HepG2 (cell line): ENCODE data around the gene TMC4. TPM values are rescaled to one million over a fixed set of nuclear protein-coding genes. Genes with fewer than 3 reads are reported as not detected.
A peak's percentile ranks its signal among the peaks of the same experiment; 100 is the strongest.

Experiments
- ATAC-seq: fragments of 200-7000 bp; cut with Tn5 transposase; 3 replicates; pipeline ENCODE4 v1.9.1; 2020; ENCODE audit warnings: mild to moderate bottlenecking, moderate library complexity
- BruUV-seq: library from RNA; stranded (reverse); fragments of 400-500 nt; replicated peaks from 2 replicates; lab custom pipeline; 2021; lab: Mats Ljungman, UMichigan
- CTCF ChIA-PET: fragments of 300-600 bp; formaldehyde crosslinking; extraction: SDS; loops from one replicate; lab custom pipeline; 2021; ENCODE audit warnings: low total read pairs, inconsistent platforms, low intra/inter-chr PET ratio; lab: Yijun Ruan, JAX
- POLR2A ChIA-PET: fragments of 350-600 bp; sonication (Branson Sonifier 250); formaldehyde crosslinking; loops from one replicate; lab custom pipeline; 2020; ENCODE audit warnings: antibody characterized with exemption, inconsistent platforms; lab: Yijun Ruan, JAX
- DNase-seq: peaks from one replicate; pipeline ENCODE4 v3.0.0-alpha.2; 2015; ENCODE audit warnings: low spot score
- FAIRE-seq: peaks from 3 replicates; lab custom pipeline; 2011; peaks lifted over from hg19 to GRCh38; lab: Jason Lieb, UNC
- H2AFZ ChIP-seq: one replicate; pipeline ENCODE4 v1.6.1; 2011; ENCODE audit warnings: low read length, inconsistent platforms
- H3K27ac ChIP-seq: fragments of 300-600 bp; 3 replicates; pipeline ENCODE4 v1.8.0; 2011; ENCODE audit warnings: mixed run types, mild to moderate bottlenecking, mixed read lengths, low read length, inconsistent platforms; ENCODE audit not compliant: insufficient read depth; ENCODE audit errors: extremely low read length
- H3K27me3 ChIP-seq, 2 experiments: fragments of 200-600 bp in 1 of 2; 2 replicates in 1 of 2; 3 replicates in 1 of 2; pipeline versions ENCODE4 v1.6.0 to v1.8.0; 2011; ENCODE audit warnings: low read length in 2 of 2, mild to moderate bottlenecking in 2 of 2, moderate library complexity in 2 of 2, inconsistent platforms in 1 of 2; ENCODE audit not compliant: insufficient read depth in 2 of 2, control insufficient read depth in 1 of 2
- H3K36me3 ChIP-seq, 2 experiments: fragments of 200-600 bp in 1 of 2; replicated peaks in 1 of 2; 2 replicates in 1 of 2; 3 replicates in 1 of 2; pipeline versions ENCODE4 v1.5.1 to v1.8.0; 2011; ENCODE audit warnings: low read length in 2 of 2, inconsistent platforms in 1 of 2; ENCODE audit not compliant: insufficient read depth in 2 of 2, control insufficient read depth in 1 of 2
- H3K4me1 ChIP-seq: 2 replicates; pipeline ENCODE4 v1.5.1; 2012; ENCODE audit warnings: low read length, inconsistent platforms; ENCODE audit not compliant: insufficient read depth
- H3K4me2 ChIP-seq: 2 replicates; pipeline ENCODE4 v1.6.0; 2011; ENCODE audit warnings: low read depth, low read length, inconsistent platforms
- H3K4me3 ChIP-seq, 3 experiments: fragments of 200-600 bp in 1 of 3; sonication (generic), shearing (Covaris generic) in 1 of 3; replicated peaks in 1 of 3; 2 replicates each; pipeline ENCODE4 v1.5.1; 2011 to 2016; ENCODE audit warnings: low read length in 3 of 3, inconsistent platforms in 2 of 3, low read depth in 2 of 3, mild to moderate bottlenecking in 2 of 3, control low read depth in 1 of 3, mixed read lengths in 1 of 3; ENCODE audit not compliant: insufficient read depth in 1 of 3
- H3K79me2 ChIP-seq: one replicate; pipeline ENCODE4 v1.6.1; 2011; ENCODE audit warnings: low read length, inconsistent platforms; ENCODE audit not compliant: insufficient read depth
- H3K9ac ChIP-seq: 2 replicates; pipeline ENCODE4 v1.6.0; 2011; ENCODE audit warnings: mild to moderate bottlenecking, low read depth, low read length, inconsistent platforms; ENCODE audit not compliant: insufficient read depth
- H3K9me3 ChIP-seq: 2 replicates; pipeline ENCODE4 v1.5.1; 2012; ENCODE audit warnings: mild to moderate bottlenecking, low read length
- H4K20me1 ChIP-seq: 2 replicates; pipeline ENCODE4 v1.6.0; 2011; ENCODE audit warnings: inconsistent platforms, mild to moderate bottlenecking, low read length, moderate library complexity; ENCODE audit not compliant: insufficient read depth
- ASH2L ChIP-seq: fragments of 300-600, 200-600 bp; sonication (generic); IDR thresholded peaks from 2 replicates; pipeline ENCODE4 v1.7.0; 2017; ENCODE audit warnings: low read depth, mild to moderate bottlenecking, moderate library complexity, mixed read lengths, low read length; ENCODE audit not compliant: insufficient read length
- MAZ ChIP-seq, 2 experiments: sonication (generic) in 1 of 2; formaldehyde crosslinking in 1 of 2; IDR thresholded peaks; 2 replicates each; pipeline versions ENCODE4 v1.5.0 to v1.6.1; 2012 to 2020; ENCODE audit warnings: low read depth in 2 of 2, mild to moderate bottlenecking in 2 of 2, borderline replicate concordance in 1 of 2, improper control_type of control experiment in 1 of 2, low read length in 1 of 2, missing genetic modification reagents in 1 of 2, moderate library complexity in 1 of 2
- PHF20 ChIP-seq: sonication (generic); formaldehyde crosslinking; IDR thresholded peaks from 2 replicates; pipeline ENCODE4 v1.5.0; 2020; ENCODE audit warnings: mild to moderate bottlenecking, missing genetic modification reagents
- RBFOX2 ChIP-seq: fragments of 200-400 bp; formaldehyde crosslinking; IDR thresholded peaks from 2 replicates; pipeline ENCODE4 v1.6.1; 2017; ENCODE audit warnings: low read depth, mild to moderate bottlenecking, low read length
- SIX1 ChIP-seq: sonication (generic); formaldehyde crosslinking; IDR thresholded peaks from 2 replicates; pipeline ENCODE4 v1.4.0; 2020; ENCODE audit warnings: missing genetic modification reagents, borderline replicate concordance
- ZC3H13 ChIP-seq: sonication (generic); formaldehyde crosslinking; IDR thresholded peaks from 2 replicates; pipeline ENCODE4 v1.8.1; 2023; ENCODE audit warnings: mild to moderate bottlenecking, missing genetic modification reagents, moderate library complexity
- ZNF879 ChIP-seq: sonication (generic); formaldehyde crosslinking; IDR thresholded peaks from 2 replicates; pipeline ENCODE4 v1.8.1; 2023; ENCODE audit warnings: missing genetic modification reagents
- WGBS: methylation state at CpG from one replicate; pipeline ENCODE4 v1.1.6; 2017; ENCODE audit warnings: low lambda C conversion rate; 5-methylcytosine and 5-hydroxymethylcytosine counted together
- in situ Hi-C: cut with HindIII; loops from 2 replicates; pipeline ENCODE4 v1.10.0; 2017; ENCODE audit warnings: low pct_unique_long_range_greater_than_20kb; ENCODE audit not compliant: extremely low pct_ligation_motif_present
- intact Hi-C: fragments of 100-400 bp; cut with micrococcal nuclease; formaldehyde crosslinking; loops from one replicate; pipeline ENCODE4 v1.10.0; 2022; ENCODE audit not compliant: unreplicated experiment
- polyA plus RNA-seq, 8 experiments: library from polyadenylated mRNA; depleted of rRNA in 3 of 8; stranded (reverse) in 7 of 8; unstranded in 1 of 8; fragments of >200 nt; fragmentation: Illumina TruSeq in 4 of 8; extraction: Trizol in 4 of 8; gene quantifications; 2 replicates each; pipeline versions ENCODE4 v1.2.1 to v1.2.3, GENCODE V29; 2011 to 2016; ENCODE audit warnings: low read depth in 4 of 8, missing spikeins in 1 of 8, mixed read lengths in 1 of 8; ENCODE audit not compliant: insufficient read depth in 1 of 8
- total RNA-seq, 5 experiments: library from RNA; depleted of rRNA; stranded (reverse); fragments of >200 nt; fragmentation: Illumina TruSeq; extraction: Trizol; gene quantifications; 2 replicates each; pipeline ENCODE4 v1.2.3, GENCODE V29; 2016; ENCODE audit warnings: low read depth in 1 of 5
- TF ChIP-seq, protein P1 (sequence below): sonication (generic); formaldehyde crosslinking; IDR thresholded peaks from 2 replicates; pipeline ENCODE4 v1.8.0; 2022; ENCODE audit warnings: low read depth, missing genetic modification reagents

TMC4 gene
- total and polyA plus RNA-seq, 2 of the 13 experiments (the other 11 are each of a cell fraction or from before 2014, with no cell fraction given), result 0.13 to 0.24 TPM

- Histone ChIP-seq H3K27me3 (no peaks in the 10 kb centered on the region), H3K4me1 (peaks cover 92% of the 10 kb centered on the region), H3K9ac (no peak overlapping the region), H3K4me2 (no peak overlapping the region), H3K27ac (peak overlapping the region; percentile 80), H3K79me2 (peaks cover 35% of the 10 kb centered on the region), H2AFZ (no peak overlapping the region), H3K36me3 (peaks cover 20 to 53% of the 10 kb centered on the region in 2 experiments), H3K9me3 (no peaks in the 10 kb centered on the region), H3K4me3 (no peak overlapping the region), H4K20me1 (peaks cover 66% of the 10 kb centered on the region)
- BruUV-seq, result no TSS peak
- intact Hi-C loops (no loop called here), in situ Hi-C loops (no loop called here)
- DNase-seq (no peak), FAIRE-seq (no peak), ATAC-seq (no peak)
- TF ChIP-seq ZC3H13 (CRISPR knock-in tag) (0 out of 2 replicates have a peak, but pooled peaks have one; percentile 3), SIX1 (CRISPR knock-in tag) (no peak), PHF20 (no peak), MAZ (IDR thresholded peaks at IDR 0.05; ENCODE audit: borderline replicate concordance, low read depth, low read length) (no peak), MAZ (CRISPR knock-in tag; IDR thresholded peaks at IDR 0.05; ENCODE audit: low read depth) (0 out of 2 replicates have a peak, but pooled peaks have one; percentile 9), ZNF879 (CRISPR knock-in tag) (no peak), ASH2L (peak; percentile 18), RBFOX2 (peak; percentile 59)
- TF ChIP-seq, protein P1, sequence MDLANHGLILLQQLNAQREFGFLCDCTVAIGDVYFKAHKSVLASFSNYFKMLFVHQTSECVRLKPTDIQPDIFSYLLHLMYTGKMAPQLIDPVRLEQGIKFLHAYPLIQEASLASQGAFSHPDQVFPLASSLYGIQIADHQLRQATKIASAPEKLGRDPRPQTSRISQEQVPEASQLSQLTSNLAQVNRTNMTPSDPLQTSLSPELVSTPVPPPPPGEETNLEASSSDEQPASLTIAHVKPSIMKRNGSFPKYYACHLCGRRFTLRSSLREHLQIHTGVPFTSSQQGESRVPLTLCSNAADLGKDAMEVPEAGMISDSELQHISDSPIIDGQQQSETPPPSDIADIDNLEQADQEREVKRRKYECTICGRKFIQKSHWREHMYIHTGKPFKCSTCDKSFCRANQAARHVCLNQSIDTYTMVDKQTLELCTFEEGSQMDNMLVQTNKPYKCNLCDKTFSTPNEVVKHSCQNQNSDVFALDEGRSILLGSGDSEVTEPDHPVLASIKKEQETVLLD (CRISPR knock-in tag), result no peak
- WGBS, result 97% methylated on average over 5 of the region's 5 CpGs
- POLR2A ChIA-PET, result interaction anchor here (1.3 to 4.9 kb wide), 3 partner anchors 9 to 71 kb away, joined by 4 to 114 read pairs (median 78); partner anchors contain the start of genes MBOAT7, RPS9 and TSEN34
- CTCF ChIA-PET, result no interaction called here
Observed at GRCh38 chr19:54207676-54207982, 34.7 kb upstream of the TMC4 start.
